Motor neuron (in vitro differentiated cells): ENCODE measurements around the gene ZDHHC17. TPM values are rescaled to one million over a fixed set of nuclear protein-coding genes. Genes with fewer than 3 reads are reported as not detected.
"Not testable (repeated sequence)": the region's sequence is repeated elsewhere in the genome, so short reads cannot be mapped to it uniquely, and the experiment has no call there.

Source experiments
- ATAC-seq, 8 experiments: fragments of 200-7000 bp; cut with Tn5 transposase; replicated peaks in 6 of 8; 2 replicates each; pipeline ENCODE4 v1.8.0; 2021; ENCODE audit warnings: mild to moderate bottlenecking in 8 of 8, moderate library complexity in 8 of 8
- H3K27ac ChIP-seq, 2 donors: fragments of 250-450 bp; sonication (Bioruptor Pico); 2 replicates each; pipeline ENCODE4 v1.9.0; 2021; ENCODE audit warnings: antibody characterized with exemption in 2 of 2, mild to moderate bottlenecking in 2 of 2, moderate library complexity in 1 of 2
- H3K4me1 ChIP-seq, 2 donors: fragments of 250-450 bp; sonication (Bioruptor Pico); replicated peaks in 1 of 2; 2 replicates each; pipeline ENCODE4 v1.6.1; 2021; ENCODE audit warnings: antibody characterized with exemption in 2 of 2, mild to moderate bottlenecking in 2 of 2, moderate library complexity in 1 of 2
- H3K4me3 ChIP-seq, 5 donors: fragments of 250-450 bp; sonication (Bioruptor Pico); 2 replicates each; pipeline ENCODE4 v1.9.0; 2021; ENCODE audit warnings: antibody characterized with exemption in 5 of 5, mild to moderate bottlenecking in 5 of 5, moderate library complexity in 4 of 5
- WGBS, 10 experiments: fragments of 450-650 bp; shearing (Covaris generic); methylation state at CpG; one replicate each; pipeline ENCODE4 v1.0.0; 2022; 5-methylcytosine and 5-hydroxymethylcytosine counted together
- in situ Hi-C, 9 experiments: fragments of 400-800 bp; cut with MboI; loops; one replicate each; pipeline ENCODE4 v1.15.0; 2021; ENCODE audit warnings: low sequenced_read_pairs in 9 of 9, low pct_unique_long_range_greater_than_20kb in 2 of 9; ENCODE audit not compliant: unreplicated experiment in 9 of 9
- total RNA-seq, 8 experiments: library from RNA; unstranded; fragments of 300-600 nt; gene quantifications; 2 replicates each; pipeline versions ENCODE4 v1.2.3 to v1.2.4, GENCODE V29; 2022

The ZDHHC17 gene
- total RNA-seq, 8 experiments from 2014 or later = 25.8 to 77.5 (median 58.1) TPM

DNA sequence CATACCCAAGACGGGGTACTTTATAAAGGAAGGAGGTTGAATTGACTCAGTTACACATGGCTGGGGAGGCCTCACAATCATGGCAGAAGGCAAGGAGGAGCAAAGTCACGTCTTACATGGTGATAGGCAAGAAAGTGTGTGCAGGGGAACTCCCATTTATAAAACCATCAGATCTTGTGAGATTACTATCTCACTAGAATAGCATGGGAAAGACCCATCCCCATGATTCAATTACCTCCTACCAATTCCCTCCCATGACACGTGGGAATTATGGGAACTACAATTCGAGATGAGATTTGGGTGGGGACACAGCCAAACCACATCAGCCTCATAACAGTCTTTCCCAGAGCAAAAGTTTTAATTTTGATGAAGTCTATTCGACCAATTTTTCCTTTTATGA lies 15.4 kb downstream of the ZDHHC17 start:
- not testable (repeated sequence) for ATAC-seq, H3K27ac ChIP-seq, H3K4me1 ChIP-seq, H3K4me3 ChIP-seq
- WGBS, 10 experiments = 80 to 100% (median 97%) methylated on average over 1 to 4 of the region's 5 CpGs; no CpG with 5 or more reads in 1 of the 10 experiments
- in situ Hi-C loops = loop anchor here in 4 of 9 experiments (25.0 kb wide), 3 partner anchors 92 to 167 kb away; no protein-coding TSS in a partner anchor

DNA sequence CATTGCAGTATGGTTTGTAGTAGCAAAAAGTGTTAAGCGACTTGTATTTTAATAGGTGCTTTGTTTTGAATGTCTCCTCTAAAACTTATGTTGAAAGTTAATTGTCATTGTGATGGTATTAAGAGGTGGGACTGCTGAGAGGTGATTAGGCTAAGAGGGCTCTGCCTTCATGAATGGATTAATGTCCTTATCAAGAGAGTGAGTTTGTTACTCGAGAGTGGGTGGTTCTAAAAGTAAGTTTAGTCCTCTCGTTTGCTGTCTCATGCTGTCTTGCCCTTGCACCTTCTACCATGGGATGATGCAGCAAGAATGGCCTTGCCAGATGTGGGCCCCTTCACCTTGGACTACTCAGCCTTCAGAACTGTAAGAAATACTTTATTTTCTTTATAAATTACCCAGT lies 17.4 kb downstream of the ZDHHC17 start:
- Histone ChIP-seq H3K4me3 (no peak overlapping the region), H3K4me1 (no peaks in the 10 kb centered on the region), H3K27ac (no peak overlapping the region)
- WGBS, 10 experiments = 87 to 100% (median 100%) methylated on average over 1 to 3 of the region's 3 CpGs; no CpG with 5 or more reads in 1 of the 10 experiments
- in situ Hi-C loops = loop anchor here in 4 of 9 experiments (25.0 kb wide), 3 partner anchors 94 to 169 kb away; no protein-coding TSS in a partner anchor
- ATAC-seq = no peak

DNA sequence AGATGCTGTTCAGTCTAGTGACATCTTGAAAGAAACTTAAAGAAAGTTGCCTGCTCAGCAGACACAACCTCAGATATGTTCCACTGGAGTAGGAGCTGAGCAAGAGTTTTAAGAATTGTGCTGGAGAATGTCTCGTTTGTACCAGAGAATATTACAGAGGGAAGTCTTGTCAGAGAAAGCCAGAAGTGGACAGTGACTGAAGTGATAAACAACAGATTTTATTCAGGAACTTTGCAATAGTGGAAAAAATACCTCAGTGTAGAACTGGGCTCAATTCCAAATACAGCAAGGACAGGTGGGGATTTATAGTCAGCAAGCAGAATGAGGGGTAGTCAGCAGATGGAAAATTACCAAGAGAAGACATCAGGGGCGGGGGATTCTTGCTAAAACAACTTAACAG lies 18.6 kb downstream of the ZDHHC17 start:
- ATAC-seq = no peak
- in situ Hi-C loops = loop anchor here in 4 of 9 experiments (25.0 kb wide), 3 partner anchors 95 to 170 kb away; no protein-coding TSS in a partner anchor
- no peak overlapping the region for H3K4me3 ChIP-seq
- WGBS, 10 experiments = 78 to 100% (median 91%) methylated on average over 1 to 2 of the region's 2 CpGs; no CpG with 5 or more reads in 2 of the 10 experiments
- no peaks in the 10 kb centered on the region for H3K4me1 ChIP-seq
- no peak overlapping the region for H3K27ac ChIP-seq

DNA sequence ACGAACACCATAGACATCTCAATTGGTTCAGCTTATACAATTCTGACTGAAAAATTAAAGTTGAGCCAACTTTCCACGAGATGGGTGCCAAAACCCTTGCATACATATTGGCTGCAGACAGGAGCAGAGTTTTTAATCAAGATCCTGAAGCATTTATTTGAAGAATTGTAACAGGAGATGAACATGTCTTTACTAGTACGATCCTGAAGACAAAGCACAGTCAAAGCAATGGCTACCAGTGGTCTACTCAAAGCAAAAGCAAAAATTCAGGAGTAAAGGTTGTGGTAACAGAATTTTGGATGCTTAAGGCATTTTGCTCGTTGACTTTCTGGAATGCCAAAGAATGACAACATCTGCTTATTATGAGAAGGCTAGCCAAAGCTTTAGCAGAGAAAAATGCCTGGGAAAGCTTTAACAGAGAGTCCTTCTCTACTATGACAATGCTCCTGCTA lies 20.7 kb downstream of the ZDHHC17 start:
- WGBS, 10 experiments = 0 to 100% (median 89%) methylated on average over 1 to 4 of the region's 4 CpGs
- in situ Hi-C loops = loop anchor here in 4 of 9 experiments (25.0 kb wide), 3 partner anchors 97 to 172 kb away; no protein-coding TSS in a partner anchor
- no peak overlapping the region for H3K27ac ChIP-seq
- ATAC-seq = peak in 2 of 8 experiments; percentile 33 to 52
- no peak overlapping the region for H3K4me3 ChIP-seq
- H3K4me1 ChIP-seq = no peaks in the 10 kb centered on the region

DNA sequence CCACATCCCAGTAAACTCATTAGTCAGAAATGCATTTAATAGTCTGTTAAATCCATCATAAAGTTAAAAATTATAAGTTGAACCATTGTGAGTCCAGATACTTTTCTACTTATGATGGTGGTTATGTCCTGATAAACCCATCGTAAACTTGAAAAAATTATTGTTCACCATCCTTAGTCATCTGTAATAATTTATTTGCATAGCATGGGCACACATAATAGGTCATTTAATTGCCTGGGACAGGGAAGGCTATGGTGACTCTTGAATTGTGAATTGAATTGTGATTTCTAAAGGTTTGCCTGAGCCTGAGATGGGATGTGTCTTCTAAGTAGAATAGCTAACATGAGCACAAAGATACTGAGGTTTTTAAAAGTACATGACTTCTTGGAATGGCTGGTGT lies 21.5 kb downstream of the ZDHHC17 start:
- ATAC-seq = no peak
- 88 to 100% (median 97%) methylated on average over 1 of the region's 1 CpG; no CpG with 5 or more reads in 2 of the 10 experiments for WGBS, 10 experiments
- Histone ChIP-seq H3K4me1 (no peaks in the 10 kb centered on the region), H3K27ac (no peak overlapping the region), H3K4me3 (no peak overlapping the region)
- in situ Hi-C loops = loop anchor here in 4 of 9 experiments (25.0 kb wide), 3 partner anchors 98 to 173 kb away; no protein-coding TSS in a partner anchor

DNA sequence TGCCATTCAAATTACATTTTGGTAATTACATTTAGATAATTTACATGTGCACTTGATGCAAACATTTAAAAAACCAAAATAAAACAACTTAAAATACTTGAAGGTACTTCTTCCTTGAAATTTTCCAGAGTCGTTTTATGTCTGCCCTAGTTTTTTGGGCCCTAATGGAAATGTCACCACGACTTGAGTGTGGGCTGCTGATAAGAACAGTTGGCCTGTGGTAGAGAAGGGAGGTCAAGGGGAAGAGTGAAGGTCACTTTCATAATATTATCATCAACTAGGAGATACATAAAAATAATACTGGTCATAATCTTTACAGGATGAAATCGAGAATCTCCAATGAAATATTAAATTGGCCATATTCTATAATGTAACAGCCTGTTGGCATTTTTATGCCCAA lies 23.1 kb downstream of the ZDHHC17 start:
- H3K27ac ChIP-seq = no peak overlapping the region
- H3K4me1 ChIP-seq = no peaks in the 10 kb centered on the region
- in situ Hi-C loops = loop anchor here in 4 of 9 experiments (25.0 kb wide), 3 partner anchors 100 to 175 kb away; no protein-coding TSS in a partner anchor
- H3K4me3 ChIP-seq = no peak overlapping the region
- WGBS, 10 experiments = 80 to 100% (median 97%) methylated on average over 1 to 3 of the region's 3 CpGs
- no peak for ATAC-seq

DNA sequence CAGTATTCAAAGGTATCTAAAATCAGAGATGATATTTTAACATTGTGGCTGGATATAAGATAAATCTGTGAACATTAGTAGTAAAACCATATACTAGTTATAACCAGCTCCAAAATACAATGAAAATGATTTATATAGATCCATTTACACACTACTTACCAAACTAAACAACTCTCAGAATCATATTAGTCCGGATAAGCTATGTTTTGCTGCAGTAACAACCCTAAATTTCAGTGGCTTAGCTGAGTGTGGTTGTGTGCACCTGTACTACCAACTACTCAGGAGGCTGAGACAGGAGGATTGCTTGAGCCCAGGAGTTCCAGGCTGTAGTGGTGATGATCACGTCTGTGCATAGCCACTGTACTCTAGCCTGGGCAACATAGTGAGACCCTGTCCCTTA lies 23.8 kb downstream of the ZDHHC17 start:
- no peak for ATAC-seq
- Histone ChIP-seq H3K27ac (no peak overlapping the region), H3K4me1 (no peaks in the 10 kb centered on the region), H3K4me3 (no peak overlapping the region)
- 95 to 100% (median 100%) methylated on average over 1 to 2 of the region's 2 CpGs; no CpG with 5 or more reads in 6 of the 10 experiments for WGBS, 10 experiments
- in situ Hi-C loops = loop anchor here in 4 of 9 experiments (25.0 kb wide), 3 partner anchors 100 to 175 kb away; no protein-coding TSS in a partner anchor

DNA sequence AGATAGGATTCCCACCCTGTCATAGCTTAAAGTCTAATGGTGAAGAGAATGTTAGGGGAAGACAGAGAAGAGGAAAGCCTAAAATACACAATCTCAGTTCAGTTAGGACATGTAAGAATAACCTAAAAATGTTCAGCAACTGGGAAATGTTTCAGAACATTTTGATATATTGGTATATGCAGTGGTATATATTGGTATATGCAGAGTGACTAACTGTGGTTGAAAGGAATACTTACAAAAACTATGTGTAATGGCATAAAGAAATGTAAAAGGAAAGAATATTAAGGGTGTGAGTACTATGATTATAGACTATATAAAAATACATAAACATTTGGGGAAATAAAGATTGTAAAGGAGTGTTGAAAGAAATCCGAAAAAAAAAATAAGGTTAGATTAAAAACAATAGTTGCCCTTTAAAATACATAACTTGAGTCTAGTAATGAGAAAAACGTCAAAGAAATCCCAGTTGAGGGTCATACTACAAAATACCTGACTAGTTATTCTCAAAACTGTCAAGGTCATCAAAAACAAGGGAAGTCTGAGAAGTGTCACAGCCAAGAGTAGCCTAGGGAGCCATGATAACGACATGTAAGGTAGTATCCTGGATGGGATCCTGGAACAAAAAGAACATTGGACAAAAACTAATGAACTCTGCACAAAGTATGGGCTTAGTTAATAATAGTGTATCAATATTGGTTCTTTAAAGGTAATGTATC lies 25.6 kb downstream of the ZDHHC17 start:
- no peak overlapping the region for H3K27ac ChIP-seq
- H3K4me1 ChIP-seq = no peaks in the 10 kb centered on the region
- 60 to 100% (median 91%) methylated on average over 1 to 3 of the region's 3 CpGs; no CpG with 5 or more reads in 1 of the 10 experiments for WGBS, 10 experiments
- H3K4me3 ChIP-seq = no peak overlapping the region
- ATAC-seq = no peak
- in situ Hi-C loops = loop anchor here in 7 of 9 experiments (10.0 to 25.0 kb wide), 5 partner anchors 102 to 177 kb away; no protein-coding TSS in a partner anchor

- 25 to 67% (median 50%) methylated on average over 2 to 4 of the region's 4 CpGs for WGBS, 10 experiments
- in situ Hi-C loops = loop anchor here in 7 of 9 experiments (10.0 to 25.0 kb wide), 5 partner anchors 104 to 179 kb away; no protein-coding TSS in a partner anchor
- no peak for ATAC-seq
Observed at GRCh38 chr12:76790564-76791552, 26.9 kb downstream of the ZDHHC17 start.

DNA sequence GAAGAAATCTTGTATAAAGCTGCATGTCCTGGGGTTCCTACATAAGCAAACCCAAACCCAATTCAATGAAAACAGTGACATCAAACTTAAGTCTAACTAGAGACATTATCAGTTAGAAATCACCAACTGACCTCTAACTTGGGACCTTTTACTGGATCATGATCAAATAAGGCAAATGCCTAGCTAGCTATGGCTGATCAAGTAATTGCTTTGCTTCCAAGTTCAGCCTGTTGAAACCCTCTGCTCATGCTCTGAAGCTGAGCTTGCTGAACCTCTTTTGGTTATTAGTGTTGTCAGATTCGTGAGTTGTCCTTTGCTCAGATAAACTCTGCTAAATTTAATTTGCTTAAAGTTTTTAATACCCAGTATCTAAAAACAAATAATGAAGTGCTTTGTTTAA lies 28.9 kb downstream of the ZDHHC17 start:
- Histone ChIP-seq H3K4me1 (no peaks in the 10 kb centered on the region), H3K4me3 (no peak overlapping the region), H3K27ac (no peak overlapping the region)
- WGBS, 10 experiments = 78 to 100% (median 89%) methylated on average over 1 of the region's 1 CpG; no CpG with 5 or more reads in 3 of the 10 experiments
- in situ Hi-C loops = loop anchor here in 7 of 9 experiments (10.0 to 25.0 kb wide), 5 partner anchors 106 to 181 kb away; no protein-coding TSS in a partner anchor
- no peak for ATAC-seq

More at GRCh38 chr12:76790564-76791552, 26.9 kb downstream of the ZDHHC17 start:
- Histone ChIP-seq H3K4me1 (no peaks in the 10 kb centered on the region), H3K27ac (no peak overlapping the region), H3K4me3 (no peak overlapping the region)

DNA sequence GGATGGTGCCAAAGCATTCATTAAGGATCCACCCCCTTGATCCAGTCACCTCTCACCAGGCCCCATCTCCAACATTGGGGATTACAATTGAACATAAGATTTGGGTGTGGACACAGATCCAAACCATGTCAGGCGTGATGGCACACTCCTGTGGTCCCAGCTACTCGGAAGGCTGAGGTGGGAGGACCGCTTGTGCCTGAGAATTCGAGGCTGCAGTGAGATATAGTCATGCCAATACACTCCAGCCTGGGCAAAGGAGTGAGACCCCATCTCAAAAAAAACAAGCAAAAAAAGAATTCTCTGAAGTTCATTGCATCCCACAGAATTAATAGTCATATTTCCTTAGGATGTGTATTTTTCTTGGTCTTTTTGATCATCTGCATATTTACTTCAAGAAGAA lies 34.9 kb downstream of the ZDHHC17 start:
- ATAC-seq = no peak
- H3K27ac ChIP-seq = no peak overlapping the region
- no peaks in the 10 kb centered on the region for H3K4me1 ChIP-seq
- no peak overlapping the region for H3K4me3 ChIP-seq
- WGBS, 10 experiments = 100% methylated on average over 1 to 3 of the region's 4 CpGs; no CpG with 5 or more reads in 3 of the 10 experiments
- in situ Hi-C loops = loop anchor here in 7 of 9 experiments (10.0 to 25.0 kb wide), 5 partner anchors 112 to 187 kb away; no protein-coding TSS in a partner anchor

DNA sequence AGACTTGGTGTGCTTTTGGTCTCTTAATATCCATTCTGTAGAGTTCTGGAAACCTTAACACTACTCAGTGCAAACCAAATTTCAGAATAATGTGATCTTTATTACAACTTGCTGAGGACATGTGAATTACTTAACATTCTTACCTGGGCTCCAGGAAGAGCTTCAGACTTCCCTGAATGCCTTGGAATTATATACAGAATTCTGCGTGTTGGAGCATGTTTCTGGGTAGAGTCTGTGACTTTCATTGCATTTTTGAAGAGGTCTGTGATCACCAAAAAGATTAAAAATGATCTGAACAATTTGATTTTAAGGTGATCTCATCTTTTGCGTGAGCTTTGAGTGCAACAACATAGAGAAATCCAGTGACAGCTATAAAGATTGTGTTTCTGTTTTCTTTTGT lies 35.4 kb downstream of the ZDHHC17 start:
- in situ Hi-C loops = loop anchor here in 7 of 9 experiments (10.0 to 25.0 kb wide), 5 partner anchors 112 to 187 kb away; no protein-coding TSS in a partner anchor
- Histone ChIP-seq H3K27ac (no peak overlapping the region), H3K4me1 (no peaks in the 10 kb centered on the region), H3K4me3 (no peak overlapping the region)
- 86 to 100% (median 100%) methylated on average over 1 to 2 of the region's 2 CpGs for WGBS, 10 experiments
- no peak for ATAC-seq
